GM21723 (cell line): ENCODE data around the gene CTNNBL1.

ENCODE experiments used
- ATAC-seq: cut with Tn5 transposase; IDR thresholded peaks from one replicate; pipeline ENCODE4 v1.9.1; 2021; ENCODE audit warnings: mild to moderate bottlenecking, moderate library complexity; ENCODE audit not compliant: unreplicated experiment

CTNNBL1 gene

GRCh38 chr20:37875460-37876175 lies 181.8 kb downstream of the CTNNBL1 start:
- no peak for ATAC-seq

- no peak for ATAC-seq
These were observed 183.0 kb downstream of the CTNNBL1 start for GRCh38 chr20:37876863-37877262.

GRCh38 chr20:37877832-37878772 lies 184.3 kb downstream of the CTNNBL1 start:
- ATAC-seq: no peak

- no peak for ATAC-seq
These were observed 185.2 kb downstream of the CTNNBL1 start for GRCh38 chr20:37878835-37879599.

- no peak for ATAC-seq
These were observed 186.0 kb downstream of the CTNNBL1 start for GRCh38 chr20:37879843-37880242.

GRCh38 chr20:37880726-37881591 lies 187.1 kb downstream of the CTNNBL1 start:
- ATAC-seq: no peak

- no peak for ATAC-seq
These were observed 187.9 kb downstream of the CTNNBL1 start for GRCh38 chr20:37881601-37882343.

GRCh38 chr20:37882961-37883712 lies 189.3 kb downstream of the CTNNBL1 start:
- no peak for ATAC-seq

- ATAC-seq: no peak
These were observed 191.2 kb downstream of the CTNNBL1 start for GRCh38 chr20:37885042-37885441.

GRCh38 chr20:37885593-37886503 lies 192.0 kb downstream of the CTNNBL1 start:
- no peak for ATAC-seq

GRCh38 chr20:37886851-37887297 lies 193.0 kb downstream of the CTNNBL1 start:
- ATAC-seq: no peak

- ATAC-seq: no peak
These were observed 194.8 kb downstream of the CTNNBL1 start for GRCh38 chr20:37888641-37889040.

- ATAC-seq: no peak
These were observed 196.3 kb downstream of the CTNNBL1 start for GRCh38 chr20:37890108-37890507.

GRCh38 chr20:37890643-37891042 lies 196.8 kb downstream of the CTNNBL1 start:
- no peak for ATAC-seq

- ATAC-seq: no peak
These were observed 198.2 kb downstream of the CTNNBL1 start for GRCh38 chr20:37892001-37892400.

- ATAC-seq: no peak
These were observed 199.9 kb downstream of the CTNNBL1 start for GRCh38 chr20:37893566-37894241.

- ATAC-seq: no peak
These were observed 200.6 kb downstream of the CTNNBL1 start for GRCh38 chr20:37894454-37894853.
